ENCODE results near the gene P3H4.
"Not testable (repeated sequence)": the region's sequence is repeated elsewhere in the genome, so short reads cannot be mapped to it uniquely, and the experiment has no call there.

Gene P3H4, protein sequence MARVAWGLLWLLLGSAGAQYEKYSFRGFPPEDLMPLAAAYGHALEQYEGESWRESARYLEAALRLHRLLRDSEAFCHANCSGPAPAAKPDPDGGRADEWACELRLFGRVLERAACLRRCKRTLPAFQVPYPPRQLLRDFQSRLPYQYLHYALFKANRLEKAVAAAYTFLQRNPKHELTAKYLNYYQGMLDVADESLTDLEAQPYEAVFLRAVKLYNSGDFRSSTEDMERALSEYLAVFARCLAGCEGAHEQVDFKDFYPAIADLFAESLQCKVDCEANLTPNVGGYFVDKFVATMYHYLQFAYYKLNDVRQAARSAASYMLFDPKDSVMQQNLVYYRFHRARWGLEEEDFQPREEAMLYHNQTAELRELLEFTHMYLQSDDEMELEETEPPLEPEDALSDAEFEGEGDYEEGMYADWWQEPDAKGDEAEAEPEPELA

GRCh38 chr17:41811549-41812380, at the start of gene P3H4:
P3H4 (minus strand) TSS chr17:41811949; CDS start chr17:41811915, 34 bp downstream.
- peak; percentile 93 for DNase-seq (ENCODE audit: low spot score)

DNA sequence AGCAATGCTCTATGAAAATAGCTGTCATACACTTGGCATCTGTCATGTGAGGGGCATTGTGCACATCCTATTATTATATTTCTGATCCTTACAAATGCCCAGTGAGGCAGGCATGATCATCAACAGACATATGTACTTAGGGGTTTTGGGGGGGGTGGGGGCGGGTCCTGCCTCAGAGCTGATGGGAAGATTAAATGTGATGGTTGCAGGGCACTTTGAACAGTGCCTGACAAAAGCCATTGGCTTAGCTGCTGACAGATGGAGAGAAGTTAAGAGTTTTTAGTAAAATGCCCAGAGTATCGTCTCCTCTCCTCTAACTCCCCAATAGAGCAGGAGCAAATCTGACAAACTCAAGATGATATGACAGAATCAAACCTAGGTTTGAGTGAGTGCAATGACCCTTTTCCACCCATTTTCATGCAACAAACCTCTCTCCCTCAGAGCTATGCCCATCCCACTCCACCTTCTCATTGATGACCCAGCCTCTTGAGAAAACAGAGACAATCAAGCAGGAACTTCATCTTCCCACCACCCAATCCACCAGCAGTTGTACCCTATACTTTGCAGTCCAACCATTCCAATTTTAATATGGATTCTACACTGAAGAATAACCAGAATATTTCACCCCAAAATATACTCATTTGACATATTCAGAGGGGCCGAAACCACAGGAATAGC, 48.6 kb upstream of the P3H4 start:
- no peak for DNase-seq (ENCODE audit: low spot score)

DNA sequence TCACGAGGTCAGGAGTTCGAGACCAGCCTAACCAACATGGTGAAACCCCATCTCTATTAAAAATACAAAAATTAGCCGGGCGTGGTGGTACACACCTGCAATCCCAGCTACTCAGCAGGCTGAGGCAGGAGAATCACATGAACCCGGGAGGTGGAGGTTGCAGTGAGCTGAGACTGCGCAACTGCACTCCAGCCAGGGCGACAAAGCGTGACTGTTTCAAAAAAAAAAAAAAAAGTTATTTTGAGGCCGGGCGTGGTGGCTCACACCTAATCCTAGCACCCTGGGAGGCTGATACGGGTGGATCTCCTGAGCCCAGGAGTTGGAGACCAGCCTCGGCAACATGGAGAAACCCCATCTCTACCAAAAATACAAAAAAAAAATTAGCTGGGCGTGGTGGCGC, 39.6 kb upstream of the P3H4 start:
- not testable (repeated sequence) for DNase-seq (ENCODE audit: low spot score)

DNA sequence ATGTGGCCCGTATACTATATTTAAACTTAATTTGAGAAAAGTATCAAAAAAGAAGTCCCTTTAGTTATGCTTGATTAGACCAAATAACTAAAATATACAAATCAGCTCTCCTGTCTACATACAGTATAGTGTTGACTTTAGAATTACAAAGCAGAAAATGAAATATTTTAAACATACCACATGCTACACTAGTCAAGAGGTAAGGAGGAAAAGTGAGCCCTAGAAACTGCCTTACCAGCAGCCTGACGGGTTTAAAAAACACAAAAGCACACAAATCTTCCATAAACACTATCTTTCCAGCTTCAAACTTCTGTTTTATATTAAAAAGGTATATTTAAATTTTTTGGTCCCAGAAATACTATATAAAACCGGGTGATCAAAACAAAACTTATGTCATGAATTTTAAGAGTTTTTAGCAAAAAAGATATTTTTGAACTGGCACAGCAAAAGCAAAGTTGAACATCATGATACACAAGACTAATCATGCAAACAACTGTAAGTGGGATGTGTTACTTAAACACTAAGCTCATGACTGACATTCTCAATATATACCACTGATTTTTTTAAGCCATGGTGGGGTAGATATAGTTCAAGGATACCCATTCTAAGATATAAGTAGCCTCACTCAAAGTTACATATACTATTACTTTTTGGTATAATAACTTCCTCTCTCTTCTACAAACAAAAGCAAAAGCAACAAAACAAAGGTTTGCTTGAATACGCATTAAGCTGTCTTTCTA, 37.7 kb upstream of the P3H4 start:
- DNase-seq (ENCODE audit: low spot score), result no peak

DNA sequence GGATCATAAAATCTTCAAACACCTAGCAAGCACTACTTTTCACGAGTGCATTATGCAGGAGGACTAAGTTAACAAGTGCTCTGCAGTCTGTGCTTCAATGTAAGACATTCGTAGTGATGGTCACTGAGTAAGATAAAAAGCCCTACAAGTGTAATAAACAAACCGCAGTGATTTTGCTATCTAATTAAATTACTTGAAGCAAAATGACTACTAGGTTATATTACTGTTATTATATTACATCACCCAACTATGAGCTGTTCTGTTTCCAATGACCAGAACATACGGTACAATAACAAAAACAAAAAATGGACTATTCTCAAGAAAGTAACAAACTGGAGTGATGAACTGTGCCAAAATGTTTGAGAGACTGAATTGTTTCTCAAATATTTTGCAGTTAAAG, 37.0 kb upstream of the P3H4 start:
- no peak for DNase-seq (ENCODE audit: low spot score)

DNA sequence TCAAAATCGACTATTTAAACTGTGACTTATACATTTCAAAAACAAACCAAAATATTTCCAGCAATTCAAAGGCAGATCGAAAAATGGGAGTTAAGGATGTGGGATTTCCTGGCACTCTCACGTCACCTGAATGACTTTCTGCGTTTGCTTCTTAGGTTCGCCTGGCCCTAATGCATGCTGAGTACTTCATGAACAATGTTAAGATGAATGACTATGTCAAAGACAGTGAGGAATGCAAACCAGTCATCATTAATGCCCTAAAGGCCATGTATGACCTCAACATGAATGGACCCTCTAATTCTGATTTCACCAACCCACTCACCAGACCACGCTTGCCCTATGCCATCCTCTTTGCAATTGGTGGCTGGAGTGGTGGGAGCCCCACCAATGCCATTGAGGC, 33.2 kb upstream of the P3H4 start:
- no peak for DNase-seq (ENCODE audit: low spot score)

GRCh38 chr17:41840781-41841180, 29.0 kb upstream of the P3H4 start:
- not testable (repeated sequence) for DNase-seq (ENCODE audit: low spot score)

- DNase-seq (ENCODE audit: low spot score), result not testable (repeated sequence)
Measured at GRCh38 chr17:41839448-41839847, 27.7 kb upstream of the P3H4 start.

DNA sequence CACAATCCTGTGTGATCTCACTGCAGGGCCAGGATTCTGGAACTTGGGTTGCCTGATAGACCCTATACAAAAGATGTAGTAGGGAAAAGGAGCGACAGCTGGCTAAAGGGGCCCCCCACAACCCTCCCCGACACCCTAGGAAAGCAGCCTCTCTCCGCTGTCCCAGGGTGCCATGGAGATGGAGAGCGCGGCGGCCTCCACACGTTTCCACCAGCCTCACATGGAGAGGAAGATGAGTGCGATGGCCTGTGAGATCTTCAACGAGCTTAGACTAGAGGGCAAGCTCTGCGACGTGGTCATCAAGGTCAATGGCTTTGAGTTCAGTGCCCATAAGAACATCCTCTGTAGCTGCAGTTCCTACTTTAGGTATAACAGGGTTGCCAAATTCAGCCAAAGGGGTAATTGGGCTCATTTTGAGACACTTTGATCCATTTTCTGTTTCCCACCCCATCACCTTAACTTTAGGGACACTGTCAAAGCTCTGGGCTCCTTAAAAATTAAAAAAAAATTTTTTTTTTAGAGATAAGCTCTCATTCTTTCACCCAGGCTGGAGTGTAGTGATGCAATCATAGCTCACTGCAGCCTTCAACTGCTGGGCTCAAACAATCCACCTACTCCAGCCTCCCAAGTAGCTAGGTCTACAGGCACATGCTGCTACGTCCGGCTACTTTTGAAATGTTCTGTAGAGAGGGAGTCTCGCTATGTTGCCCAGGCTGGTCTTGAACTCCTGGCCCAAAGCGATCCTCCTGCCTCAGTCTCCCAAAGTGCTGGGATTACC, 26.2 kb upstream of the P3H4 start, which contains the start of gene KLHL10:
Gene KLHL10, plus strand, starts transcription at position 65 of the 778 bp plus-strand sequence. Its CDS starts 108 bp downstream, at position 173.
- DNase-seq (ENCODE audit: low spot score), result no peak

DNA sequence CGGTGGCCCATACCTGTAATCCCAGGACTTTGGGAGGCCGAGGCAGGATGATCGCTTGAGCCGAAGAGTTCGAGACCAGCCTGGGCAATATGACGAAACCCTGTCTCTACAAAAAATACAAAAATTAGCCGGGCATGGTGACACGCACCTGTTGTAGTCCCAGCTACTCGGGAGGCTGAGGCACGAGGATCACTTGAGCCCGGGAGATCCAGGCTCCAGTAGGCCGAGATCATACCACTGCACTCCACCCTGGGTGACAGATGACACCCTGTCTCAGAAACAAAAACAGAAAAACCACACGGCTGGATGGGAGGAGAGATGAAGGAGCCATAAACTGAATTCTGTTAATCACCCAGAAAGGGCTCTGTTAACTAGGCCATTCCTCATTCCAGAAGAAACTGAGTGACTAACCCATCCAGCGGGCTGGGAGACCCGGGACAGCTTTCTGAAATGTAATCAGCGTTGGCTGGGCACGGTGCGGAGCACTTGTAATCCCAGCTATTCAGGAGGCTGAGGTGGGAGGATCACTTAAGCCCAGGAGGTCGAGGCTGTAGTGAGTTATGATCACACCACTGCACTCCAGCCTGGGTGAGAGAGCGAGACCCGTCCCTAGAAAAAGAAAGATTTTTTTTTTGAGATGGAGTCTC, 24.9 kb upstream of the P3H4 start:
- no peak for DNase-seq (ENCODE audit: low spot score)

GRCh38 chr17:41835800-41836549, 24.2 kb upstream of the P3H4 start, which contains the start of gene NT5C3B:
NT5C3B (minus strand) TSS chr17:41836232; CDS start chr17:41836193, 39 bp downstream.
- DNase-seq (ENCODE audit: low spot score), result peak; percentile 97

GRCh38 chr17:41835214-41835799, 23.6 kb upstream of the P3H4 start:
- peak; percentile 51 for DNase-seq (ENCODE audit: low spot score)

GRCh38 chr17:41829961-41830360, 18.2 kb upstream of the P3H4 start:
- not testable (repeated sequence) for DNase-seq (ENCODE audit: low spot score)

DNA sequence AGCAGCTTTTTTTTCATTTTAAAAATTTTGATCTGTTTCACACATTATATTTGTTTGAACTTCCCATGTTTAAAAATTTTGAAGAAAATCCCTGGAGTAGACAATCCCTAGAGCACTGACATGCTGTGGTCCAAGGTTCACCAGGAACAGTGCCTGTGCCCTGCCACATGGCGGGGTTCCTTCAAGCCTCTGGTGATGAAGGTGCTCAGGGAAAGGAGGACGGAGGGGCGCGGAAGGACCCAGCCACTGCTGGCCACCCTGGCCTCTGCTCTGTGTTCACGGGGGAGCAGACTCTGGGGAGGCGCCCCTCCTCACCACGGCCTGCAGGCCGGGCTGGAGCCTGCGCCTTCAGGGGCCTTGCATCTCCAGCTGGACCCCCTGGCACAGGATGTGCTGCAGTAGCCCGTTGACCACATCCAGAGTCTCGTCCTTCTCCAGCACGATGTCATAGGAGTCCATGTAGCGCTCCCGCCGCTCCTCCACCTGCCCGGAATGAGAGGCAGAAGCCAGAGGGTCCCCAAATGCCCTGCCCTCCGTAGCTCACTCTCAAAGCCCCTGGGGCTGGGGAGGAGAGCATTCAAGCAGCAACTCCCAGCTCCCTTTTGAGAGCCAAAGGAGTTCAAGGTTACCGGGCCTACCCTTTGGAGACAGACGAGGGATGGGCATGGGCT, 13.6 kb upstream of the P3H4 start:
- DNase-seq (ENCODE audit: low spot score), result no peak

DNA sequence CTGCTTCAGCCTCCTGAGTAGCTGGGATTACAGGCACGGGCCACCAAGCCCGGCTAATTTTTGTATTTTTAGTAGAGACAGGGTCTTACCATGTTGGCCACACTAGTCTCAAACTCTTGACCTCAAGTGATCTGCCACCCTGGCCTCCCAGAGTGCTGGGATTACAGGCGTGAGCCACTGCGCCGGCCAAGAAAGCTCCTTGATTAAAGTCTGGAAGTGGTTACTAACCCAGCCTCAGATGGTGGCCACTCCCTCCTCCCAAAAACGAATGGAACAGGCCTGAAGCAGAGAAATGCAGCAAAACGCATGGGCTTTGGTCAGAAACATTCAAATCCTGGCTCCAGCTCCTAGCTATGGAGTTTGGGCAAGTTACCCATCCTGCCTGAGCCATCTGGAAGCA, 12.3 kb upstream of the P3H4 start:
- peak; percentile 61 for DNase-seq (ENCODE audit: low spot score)

DNA sequence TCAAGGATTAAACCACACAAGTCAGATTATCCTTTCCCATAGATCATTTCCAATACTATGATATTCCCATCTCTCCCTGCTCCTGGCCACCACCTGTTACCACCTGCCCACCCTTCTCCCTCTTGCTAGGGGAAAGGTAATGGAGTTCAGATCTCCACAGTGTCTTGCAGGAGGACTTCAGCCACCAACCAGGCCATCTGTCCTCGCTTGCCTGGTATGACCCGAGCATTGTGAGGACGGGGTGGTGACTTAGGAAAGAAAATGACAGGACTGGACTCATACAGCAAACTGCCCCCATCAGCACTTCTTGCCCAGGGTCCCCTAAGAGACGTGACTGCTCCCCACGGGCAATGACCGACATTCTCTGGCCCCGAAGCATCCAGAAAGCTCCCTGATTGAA, 11.8 kb upstream of the P3H4 start:
- DNase-seq (ENCODE audit: low spot score), result no peak

- DNase-seq (ENCODE audit: low spot score), result no peak
Measured at GRCh38 chr17:41823141-41823524, 11.4 kb upstream of the P3H4 start.
